ENCODE data around the gene RALGAPA2.

DNA sequence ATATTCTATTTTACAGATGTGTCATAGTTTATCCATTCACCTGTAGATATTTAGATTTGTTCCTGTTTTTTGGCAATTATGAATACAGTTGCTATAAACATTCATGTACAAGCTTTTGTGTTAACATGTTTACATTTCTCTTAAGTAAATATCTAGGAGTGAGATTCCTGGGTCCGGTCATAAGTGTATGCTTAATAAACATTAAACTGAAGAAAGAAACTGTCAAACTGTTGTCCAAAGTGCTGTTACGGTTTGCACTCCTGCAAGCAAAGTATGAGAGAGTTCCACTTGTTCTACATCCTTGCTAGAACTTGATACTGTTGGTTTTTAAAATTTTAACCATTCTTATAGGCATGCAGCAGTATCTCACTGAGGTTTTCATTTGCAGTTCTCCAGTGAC is 138.6 kb downstream of the RALGAPA2 start:
- no peak for TF ChIP-seq CTCF (IDR thresholded peaks at IDR 0.05; ENCODE audit: insufficient read depth, low read length, poor library complexity, severe bottlenecking)
- no peak for TF ChIP-seq EZH2phosphoT487 (conservative IDR thresholded peaks at IDR 0.05; ENCODE audit: low read length)
